Central memory CD4-positive, alpha-beta T cell (primary cell): Measurements from ENCODE around the gene SGMS1.

Experiments used
- DNase-seq: peaks from one replicate; pipeline ENCODE4 v3.0.0; 2022

SGMS1 gene

DNA sequence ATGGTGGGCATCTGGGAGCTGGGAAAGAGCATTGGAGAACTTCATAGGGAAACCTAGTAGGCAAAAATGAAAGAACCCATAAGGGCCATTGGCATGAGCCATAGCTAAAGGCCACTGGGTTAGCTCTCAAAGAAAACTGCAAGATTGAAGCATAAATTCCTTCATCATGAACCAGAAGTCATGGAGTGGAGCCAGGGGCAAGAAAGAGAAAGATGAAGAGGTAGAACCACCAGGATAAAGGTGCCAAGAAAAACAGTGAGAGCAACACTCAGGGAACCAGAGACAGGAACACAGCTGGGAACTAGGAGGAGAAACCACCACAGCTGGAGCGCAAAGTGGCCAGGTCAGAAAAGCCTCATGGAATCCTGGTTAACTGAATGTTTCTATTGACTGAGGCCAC lies 11.5 kb upstream of the SGMS1 start:
- no peak for DNase-seq

DNA sequence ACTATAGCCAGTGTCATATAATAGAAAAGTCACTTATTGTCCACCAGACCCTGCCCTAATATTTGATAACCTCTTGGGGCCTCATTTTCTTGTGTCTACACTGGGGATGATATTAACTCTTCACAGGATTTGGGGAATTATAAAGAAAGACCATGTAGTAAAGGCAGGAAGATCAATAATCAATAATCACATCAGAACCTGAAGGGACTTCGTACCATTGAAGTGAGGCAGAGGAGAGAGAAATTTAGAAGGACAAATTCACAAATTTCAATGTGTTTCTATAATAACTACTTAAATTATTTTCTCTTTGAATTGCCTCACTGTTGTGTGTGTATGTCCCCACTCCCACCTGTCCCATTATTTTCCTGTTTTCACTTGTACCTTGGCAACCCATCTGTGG lies 10.7 kb upstream of the SGMS1 start:
- DNase-seq = no peak

DNA sequence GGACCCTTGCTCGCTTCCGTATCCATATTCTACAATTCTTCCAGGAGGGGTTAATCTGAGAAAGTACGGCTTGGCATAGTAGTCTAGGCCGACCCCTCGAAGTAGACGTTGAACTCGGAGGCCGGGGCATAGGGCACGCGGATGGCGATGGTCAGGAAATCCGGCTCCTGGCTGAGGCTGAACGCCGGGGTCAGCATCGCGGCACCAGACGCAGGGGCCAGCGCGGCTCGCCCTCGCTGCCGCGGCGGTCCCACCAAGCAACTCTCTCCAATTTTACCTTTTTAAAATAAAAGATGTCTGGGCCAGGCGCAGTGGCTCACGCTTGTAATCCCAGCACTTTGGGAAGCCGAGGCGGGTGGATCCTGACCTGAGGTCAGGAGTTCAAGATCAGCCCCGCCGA lies 7.3 kb upstream of the SGMS1 start:
- DNase-seq = no peak

DNA sequence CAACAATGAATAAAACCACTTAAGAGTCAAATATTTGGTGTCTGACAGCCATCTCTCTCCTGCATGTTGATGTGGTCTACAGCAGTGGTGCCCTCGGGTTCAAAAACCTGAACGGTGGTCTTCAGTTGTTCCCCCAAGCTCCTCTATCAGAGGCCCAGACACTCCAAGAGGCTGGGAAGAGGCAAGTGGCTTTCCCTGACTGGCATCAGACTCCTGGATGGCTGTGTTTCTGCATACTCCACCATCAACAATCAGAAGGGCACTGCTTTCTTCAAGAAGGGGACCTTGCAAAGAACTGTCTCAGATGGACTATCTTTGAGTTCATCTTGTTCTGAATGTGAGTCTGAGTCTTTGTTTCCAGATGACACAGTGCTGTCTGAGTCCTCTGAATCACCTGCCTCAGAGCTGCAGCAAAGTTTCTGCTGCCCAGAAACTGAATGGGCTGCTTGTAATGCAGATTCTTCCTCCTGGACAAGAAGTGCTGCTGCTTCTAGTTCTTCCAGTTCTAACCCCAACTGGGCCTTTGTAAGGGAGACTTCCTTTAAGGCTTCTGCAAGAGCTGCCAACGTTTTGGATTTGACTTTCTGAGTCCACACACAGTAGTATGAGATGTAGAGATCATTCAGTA lies 5.9 kb upstream of the SGMS1 start:
- DNase-seq = no peak

DNA sequence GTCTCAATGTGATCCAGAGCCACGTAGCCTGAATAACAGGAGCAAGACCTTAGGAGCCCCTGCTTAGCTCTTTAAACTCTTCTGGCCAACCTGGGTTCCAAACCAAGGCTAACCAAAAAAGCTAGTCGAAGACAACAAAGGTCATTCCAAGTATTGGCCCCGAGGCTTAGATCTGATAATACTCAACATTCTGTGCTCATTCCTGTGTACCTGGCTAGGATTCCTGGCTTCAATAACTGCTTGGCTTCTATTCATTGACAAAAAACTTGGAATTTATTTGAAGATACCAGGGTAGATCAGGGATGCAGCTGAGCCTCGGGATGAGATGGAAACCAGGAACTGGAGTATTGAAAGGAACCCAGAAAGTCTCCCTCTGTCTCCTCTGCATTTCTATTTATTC lies 4.1 kb upstream of the SGMS1 start:
- no peak for DNase-seq

DNA sequence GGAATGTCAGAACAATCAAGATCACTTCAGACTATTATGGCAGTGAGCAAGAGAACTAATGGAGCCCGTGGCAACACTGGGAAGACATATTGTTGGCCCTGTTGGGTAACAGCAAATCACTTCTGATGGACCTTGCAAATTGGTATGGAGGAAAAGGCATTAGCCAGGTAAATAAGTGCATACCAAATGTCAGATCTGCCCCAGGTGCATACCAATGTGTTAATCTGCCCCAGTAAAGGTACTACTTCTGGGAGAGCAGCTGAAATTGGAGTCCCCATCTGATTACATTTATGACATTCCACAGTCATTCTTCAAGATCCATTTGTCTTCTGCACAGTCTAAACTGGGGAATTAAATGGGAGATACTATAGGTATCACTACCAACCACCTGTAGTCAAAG lies 3.7 kb upstream of the SGMS1 start:
- DNase-seq = no peak

DNA sequence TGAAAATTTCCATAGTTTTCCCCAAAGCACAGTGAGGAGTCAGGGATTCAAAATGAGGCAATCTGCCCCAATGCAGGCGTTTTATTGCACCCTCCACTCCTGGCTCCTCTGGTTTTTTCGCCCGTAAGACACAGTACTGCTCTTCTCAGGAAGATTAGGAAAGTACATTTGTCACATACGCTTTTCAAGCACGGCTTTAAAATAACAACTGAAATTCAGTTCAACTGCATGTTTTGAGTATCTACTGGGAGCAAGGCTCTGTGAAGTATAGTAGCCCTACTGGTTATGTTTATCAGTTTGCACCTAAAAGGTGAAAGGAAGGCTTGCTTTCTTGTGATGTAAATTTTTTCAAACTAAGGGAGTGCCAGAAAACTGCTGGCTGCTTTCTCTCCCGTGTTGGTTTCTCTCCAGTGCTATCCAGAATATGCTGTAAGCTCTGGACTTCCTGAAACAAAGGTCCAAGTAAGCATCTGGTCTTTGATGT lies 1.9 kb upstream of the SGMS1 start:
- no peak for DNase-seq

DNA sequence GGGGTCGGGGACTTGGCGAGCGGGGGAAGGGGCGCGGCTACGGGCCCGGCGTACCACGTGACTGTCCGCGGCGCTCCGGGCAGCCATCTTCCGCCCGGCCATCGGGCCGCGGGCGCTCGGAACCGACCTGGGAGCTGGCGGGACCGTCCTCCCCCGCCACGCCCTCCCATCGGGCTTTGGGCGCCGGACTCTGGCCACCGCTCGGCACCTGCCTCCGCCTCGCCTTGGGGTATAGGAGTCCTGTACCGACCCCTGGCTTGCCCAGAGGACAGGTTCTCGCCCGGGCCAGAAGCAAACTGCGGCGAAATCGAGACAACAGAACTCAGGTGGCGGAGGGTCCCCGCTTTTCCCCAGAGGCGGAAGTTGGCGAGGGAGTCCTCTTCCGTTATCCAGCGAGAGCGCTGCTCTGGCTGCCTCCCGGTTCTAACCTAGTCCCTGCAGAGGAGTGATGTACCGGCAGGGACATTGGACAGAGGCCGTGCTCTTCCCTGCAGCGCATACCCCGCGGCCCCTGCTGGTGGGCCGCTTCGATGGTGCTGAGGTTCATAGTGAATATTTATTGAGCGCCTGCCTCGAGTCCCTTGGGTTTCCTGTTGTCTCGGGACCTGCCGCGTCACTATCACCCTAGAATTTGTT lies 1.2 kb upstream of the SGMS1 start:
- peak; percentile 64 for DNase-seq

DNA sequence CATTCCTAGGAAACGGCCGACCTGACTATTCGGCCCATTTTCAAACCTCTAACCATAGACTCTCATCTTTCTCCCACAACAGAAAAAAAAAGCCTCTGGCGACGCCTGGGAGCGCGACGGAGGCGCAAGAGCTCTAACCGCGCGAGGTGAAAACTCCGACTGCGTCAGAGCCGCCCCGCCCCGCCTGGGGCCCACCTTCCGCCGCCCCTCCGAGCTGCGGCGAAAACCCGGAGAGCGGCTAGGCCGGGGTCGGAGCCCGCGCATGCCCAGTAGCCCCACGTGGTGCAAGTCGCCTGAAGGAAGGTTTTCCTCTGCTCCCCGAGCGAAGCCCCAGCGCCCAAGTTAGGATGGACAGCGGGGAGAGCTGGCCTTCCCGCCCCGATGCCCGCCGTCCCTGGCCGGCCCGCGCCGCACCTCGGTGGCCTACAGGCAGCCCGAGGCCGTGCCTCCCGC lies 683 bp upstream of the SGMS1 start:
- DNase-seq = peak; percentile 95

DNA sequence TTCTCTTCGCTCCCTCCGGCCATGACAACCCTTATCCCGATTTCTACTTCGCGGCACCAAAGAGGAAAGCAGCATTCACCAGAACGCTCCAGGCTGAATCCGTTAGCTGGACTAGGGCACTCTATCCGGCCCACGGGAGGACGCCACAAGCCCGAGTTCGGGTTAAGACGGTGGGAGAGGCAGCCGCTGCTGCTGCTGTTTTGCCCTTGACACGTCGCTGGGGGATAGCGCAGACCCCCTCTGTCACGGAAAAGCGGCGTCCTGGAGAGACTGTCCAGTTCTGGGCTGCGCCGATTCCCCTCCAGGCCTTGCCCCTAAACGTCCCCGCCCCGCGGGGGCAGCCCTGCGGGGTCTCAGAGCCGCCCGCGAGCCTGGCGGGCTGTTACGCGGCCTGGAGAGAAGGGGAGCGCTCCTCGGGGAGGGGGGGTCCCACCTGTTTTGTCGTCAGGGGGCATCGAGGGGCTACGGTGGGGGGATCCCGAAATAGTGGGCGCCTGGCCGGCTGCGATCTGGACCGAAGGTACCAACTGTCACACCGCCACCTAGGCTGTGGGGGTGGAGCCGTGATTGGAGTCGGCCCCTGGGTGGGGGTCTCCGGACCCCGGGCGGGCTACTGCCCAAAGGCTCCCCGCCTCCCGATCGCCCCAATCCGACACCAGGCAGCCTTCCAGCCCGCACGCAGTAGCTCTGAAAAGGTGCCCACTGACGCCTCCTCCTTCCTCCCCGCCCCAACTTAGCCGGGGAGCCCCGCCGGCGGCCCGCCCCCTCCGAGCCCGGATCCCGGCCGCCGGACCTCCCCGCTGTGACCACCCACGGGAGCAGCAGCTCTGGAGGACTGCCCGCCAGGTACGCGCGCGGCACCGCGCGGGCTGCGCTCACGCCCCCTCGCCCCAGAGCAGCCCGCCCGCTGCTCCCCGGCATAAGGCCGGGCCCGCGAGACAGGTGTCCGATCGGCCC lies 772 bp downstream of the SGMS1 start:
- DNase-seq = peak; percentile 33

DNA sequence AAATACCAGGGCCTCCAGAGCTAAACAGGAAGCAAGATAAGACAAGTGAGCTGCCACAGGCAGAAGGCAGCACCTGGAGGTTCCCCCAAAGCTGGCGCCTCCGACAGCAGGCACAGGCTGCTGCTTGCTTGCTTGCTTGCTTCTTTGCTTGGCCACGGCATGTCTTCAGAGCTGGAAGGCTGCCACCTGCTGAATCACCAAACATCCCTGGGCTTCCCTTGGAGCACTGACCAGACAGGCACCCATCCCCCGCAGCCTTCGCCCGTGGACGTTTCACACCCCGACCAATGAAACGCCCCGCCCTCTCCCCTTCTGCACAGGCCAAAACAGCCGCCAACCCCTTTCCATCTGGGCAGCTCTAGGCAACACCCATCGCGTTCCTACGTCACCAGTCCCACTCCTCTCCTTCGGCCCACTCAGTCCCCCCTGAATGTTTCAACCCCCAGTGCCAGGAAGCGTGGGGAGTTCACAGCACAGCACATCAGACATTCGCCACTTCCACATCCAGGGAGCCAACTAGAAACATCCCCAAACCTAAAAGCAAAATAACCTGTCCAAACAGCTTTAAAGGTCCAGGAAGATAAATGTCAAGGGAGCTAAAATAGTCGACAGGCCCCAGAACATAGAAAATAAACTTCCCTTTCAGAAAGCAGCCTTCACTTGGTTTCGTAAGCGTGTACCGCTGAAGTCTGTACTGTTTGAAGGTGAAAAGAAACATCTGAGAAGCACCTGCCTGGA lies 1.6 kb downstream of the SGMS1 start:
- peak; percentile 70 for DNase-seq

DNA sequence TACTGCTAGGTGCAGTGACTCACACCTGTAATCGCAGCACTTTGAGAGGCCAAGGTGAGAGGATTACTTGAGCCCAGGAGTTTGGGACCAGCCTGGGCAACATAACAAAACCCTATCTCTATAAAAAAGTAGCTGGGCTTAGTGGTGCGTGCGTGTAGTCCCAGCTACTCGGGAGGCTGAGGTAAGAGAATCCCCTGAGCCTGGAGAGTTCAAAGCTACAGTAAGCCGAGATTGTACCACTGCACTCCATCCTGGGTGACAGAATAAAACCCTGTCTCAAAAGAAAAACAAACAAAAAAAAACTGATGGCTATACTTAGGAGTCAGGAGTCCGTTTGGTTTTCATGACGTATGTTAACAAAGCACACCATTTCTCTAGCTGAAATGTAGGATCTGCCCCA lies 2.9 kb downstream of the SGMS1 start:
- no peak for DNase-seq

DNA sequence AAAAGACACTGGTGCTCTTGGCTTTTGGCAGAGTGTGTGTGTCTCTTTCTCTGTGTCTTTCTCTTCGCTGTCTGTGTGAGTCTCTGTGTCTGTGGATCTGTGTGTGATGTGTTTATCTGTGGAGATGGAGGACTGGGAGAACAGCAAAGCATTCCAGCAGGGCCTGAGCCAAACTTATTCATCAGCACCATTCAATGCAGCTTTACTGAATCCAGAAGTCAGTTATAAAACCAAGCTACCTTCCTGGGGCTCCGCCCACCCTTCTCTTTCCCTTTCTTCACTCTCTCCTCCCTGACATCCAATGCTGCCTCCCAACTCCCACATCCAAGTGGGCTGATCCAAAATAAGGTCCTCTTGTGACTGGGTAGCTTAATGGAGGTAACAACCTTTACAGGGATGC lies 3.9 kb downstream of the SGMS1 start:
- DNase-seq = no peak

DNA sequence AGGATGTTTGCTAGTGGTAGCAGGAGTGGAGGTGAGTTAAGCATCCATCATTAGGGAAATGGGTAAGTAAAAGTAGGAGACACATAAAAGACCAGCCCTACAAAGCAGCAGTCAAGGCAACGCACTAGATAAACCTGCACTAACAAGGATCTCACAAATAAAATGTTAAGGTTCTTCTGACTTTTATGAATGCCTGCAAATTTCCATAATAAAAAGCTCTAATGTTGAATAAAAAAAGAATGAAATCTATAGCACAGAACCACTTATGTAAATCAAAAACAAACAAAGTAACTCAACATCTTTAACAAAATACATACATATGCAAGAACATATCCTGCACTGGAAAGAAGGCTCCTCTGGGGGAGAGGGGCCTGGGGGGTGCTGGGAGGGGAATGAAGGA lies 4.6 kb downstream of the SGMS1 start:
- no peak for DNase-seq

DNA sequence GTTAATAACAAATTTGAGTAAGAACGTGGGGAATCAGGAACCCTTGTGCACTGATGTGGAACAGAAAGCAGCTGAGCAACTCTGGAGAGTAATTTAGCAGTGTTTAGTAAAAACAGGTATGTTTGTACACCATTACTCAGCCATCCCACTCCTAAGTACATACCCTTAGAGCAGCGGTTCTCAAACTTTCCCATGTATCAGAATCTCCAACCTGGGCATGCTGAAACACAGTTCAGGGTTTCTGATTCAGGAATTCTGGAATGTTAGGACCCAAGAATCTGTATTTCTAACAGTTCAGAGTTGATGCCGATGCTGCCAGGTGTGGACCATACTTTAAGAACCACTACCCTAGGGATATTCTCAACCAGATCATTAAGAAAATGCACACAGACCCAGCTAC lies 5.1 kb downstream of the SGMS1 start:
- DNase-seq = no peak

DNA sequence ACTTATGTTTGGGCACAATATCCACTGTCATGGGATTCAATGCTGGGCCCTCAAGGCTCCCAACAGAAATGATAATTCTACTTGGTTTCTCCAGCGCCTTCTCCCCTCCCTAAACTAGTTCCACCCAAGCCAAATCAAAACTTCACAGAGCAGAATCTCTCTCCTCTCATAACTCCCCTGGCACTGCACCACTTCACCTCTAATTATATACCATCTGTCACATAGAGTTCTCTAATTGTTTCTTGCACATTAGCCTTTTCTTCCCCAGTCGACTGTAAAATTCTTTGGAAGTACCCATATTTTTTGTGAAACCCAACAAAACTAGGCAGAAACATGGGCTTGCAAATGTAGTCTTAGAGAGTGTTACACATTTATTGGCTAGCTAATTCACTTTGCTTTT lies 8.1 kb downstream of the SGMS1 start:
- DNase-seq = no peak

DNA sequence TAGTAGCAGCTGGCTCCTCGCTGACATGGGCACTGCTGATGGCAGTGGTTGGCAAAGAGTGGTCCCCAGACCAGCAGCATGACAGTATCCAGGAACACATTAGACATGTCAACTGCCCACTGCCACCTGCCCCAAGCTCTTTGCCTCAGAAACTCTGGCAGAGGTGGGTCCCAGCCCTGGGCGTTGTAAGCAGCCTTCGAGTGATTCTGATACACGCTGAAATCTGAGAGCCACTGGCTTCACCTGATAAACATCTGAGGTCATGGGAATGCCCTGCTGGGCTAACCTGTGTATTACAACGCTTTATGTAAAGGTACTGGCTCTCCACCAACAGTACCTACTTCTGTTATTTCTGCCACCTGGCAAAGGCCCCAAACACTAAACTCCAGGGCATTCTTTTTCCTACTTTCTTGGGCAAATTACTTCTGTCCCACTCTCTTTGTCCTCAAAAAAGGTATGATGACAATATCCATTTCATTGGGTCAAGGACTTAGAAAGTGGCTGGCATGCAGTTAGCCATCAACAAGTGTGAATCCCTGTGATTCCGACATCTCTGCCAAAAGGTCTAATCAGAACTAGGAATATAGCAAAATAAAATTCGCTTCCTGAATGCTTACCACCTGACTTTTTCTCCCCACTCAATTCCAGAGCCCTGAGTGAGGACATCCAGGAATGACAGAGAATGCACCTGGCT lies 9.2 kb downstream of the SGMS1 start:
- DNase-seq = no peak

DNA sequence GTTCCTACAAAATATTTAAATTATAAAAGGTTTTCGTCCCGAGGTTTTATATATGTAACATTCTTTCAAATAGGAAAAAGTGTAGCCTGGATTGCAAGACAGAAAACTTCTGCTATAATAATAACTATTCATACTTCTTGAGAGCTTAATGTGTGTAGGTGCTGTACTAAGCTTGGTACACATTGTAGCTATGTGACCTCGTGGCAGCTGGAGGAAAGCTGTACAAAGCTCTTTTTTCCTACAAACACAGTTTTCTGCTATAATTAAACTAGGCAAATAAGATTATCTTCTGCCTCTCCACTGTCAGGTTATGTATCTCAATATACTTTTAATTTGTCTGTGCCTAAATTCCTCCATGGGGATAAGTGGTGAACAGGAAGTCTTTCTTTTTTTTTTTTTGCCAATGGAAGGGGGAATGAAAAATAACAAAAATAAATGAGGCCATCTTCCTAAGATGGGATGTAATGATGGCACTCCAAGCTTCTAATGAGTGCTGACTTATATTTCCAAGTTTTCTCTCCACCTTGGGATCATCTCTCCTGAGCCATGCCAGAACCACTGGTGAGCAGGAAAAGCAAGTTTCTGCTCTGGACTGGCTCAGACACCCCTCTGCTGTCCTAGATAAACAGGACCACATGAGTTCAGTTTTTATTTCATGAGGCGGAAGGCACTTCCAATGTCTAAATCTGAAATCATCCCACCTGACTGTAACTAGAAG lies 9.9 kb downstream of the SGMS1 start:
- DNase-seq = no peak

DNA sequence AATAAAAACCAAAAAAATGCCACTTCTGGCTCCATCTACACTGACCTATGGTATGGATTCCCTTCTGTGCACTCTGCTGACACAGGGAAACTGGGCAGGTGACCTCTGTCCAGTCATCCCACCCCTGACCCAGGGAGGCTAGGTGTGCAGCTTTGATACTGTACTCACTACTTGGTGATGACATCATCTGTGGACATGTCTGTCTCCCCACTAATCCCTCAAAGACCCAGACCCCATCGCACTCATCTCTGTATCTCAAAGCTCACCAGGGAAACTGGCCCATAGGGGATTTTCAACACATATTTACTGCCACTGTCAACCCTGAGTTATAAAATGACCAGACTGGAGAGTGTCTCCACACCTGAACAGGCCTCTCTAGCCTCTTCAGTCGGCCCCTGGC lies 10.6 kb downstream of the SGMS1 start:
- DNase-seq = no peak

DNA sequence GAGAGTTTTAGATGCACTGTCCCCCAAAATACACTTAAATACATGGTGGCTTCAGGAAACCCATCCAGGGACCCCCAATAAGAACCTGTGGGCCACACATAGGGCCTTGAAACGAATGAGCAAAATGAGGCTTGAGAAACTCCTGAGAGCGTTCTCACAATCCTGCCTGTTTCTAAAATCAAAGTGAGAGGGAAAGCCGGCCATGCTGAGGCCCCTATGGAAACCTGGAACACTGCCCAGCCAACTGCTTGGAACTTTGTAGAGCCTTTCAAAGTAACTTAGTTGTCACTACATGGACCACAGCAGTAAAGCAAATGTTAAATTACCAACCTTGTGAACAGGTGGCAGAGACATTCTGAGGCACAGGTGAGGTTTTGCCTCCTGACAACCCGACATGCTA lies 13.4 kb downstream of the SGMS1 start:
- DNase-seq = no peak

DNA sequence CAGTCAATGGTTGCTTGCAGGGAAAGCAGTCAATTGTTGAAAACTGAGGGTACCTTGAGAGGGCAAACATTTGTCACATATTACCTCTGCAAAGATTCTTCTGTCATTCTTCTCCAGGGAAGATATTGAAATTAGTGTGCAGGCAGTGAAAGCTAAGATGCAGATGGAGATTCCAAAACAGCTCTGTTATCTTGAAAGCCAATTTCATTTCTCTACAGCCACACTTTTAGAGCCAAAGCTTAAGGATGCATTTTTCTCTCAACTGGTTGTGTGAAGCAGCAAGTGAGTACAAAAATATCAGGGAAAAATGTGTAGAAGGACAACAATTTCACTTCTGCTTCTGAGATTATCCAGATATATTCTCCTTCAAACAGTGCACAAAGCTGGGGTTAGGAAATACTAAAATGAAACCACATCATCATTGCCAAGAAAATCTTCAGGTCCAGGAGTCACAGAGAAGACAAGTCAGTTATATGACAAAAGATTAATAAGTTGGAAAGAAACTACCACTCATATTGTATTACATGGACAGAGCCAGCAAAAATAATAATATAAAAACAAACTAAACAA lies 16.3 kb downstream of the SGMS1 start:
- DNase-seq = no peak

DNA sequence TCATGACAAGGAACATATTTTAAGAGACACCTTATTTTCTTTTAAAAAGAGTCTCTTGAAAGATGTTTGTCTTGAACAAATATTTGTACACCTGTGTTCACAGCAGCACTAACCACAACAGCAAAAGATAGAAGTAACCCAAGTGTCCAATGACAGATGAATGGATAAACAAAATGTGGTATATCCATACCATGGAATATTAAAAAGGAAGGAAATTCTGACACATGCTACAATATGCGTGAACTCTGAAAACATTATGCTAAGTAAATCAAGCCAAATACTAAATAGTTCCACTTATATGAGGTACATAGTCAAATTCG lies 17.8 kb downstream of the SGMS1 start:
- no peak for DNase-seq
